Testis (tissue), 2 donors: ENCODE results near the gene AKAP8.

ENCODE experiments used
- CTCF ChIP-seq, 3 experiments: fragments of 450-650 bp in 2 of 3; fragments of 200-600 bp in 1 of 3; sonication (generic) in 1 of 3; IDR thresholded peaks; one replicate each; pipeline ENCODE4 v1.5.1; 2016 to 2019; ENCODE audit warnings: antibody characterized with exemption in 3 of 3, mild to moderate bottlenecking in 2 of 3, moderate library complexity in 1 of 3
- POLR2A ChIP-seq: fragments of 450-650 bp; IDR thresholded peaks from one replicate; pipeline ENCODE4 v1.6.1; 2017; ENCODE audit warnings: antibody characterized with exemption, mild to moderate bottlenecking, moderate library complexity

GRCh38 chr19:15427350-15427700, 47.7 kb upstream of the AKAP8 start:
- TF ChIP-seq CTCF (IDR thresholded peaks at IDR 0.05) (no peak), POLR2A (no peak)
